ENCODE results near the gene ATP2B3.

ATP2B3 gene

GRCh38 chrX:153530411-153531129 lies 13.1 kb downstream of the ATP2B3 start:
- no peak for DNase-seq (ENCODE audit: low read depth in 2 of 3, low spot score in 2 of 3)

GRCh38 chrX:153533091-153533490 lies 15.6 kb downstream of the ATP2B3 start:
- DNase-seq (ENCODE audit: low read depth in 2 of 3, low spot score in 2 of 3): no peak

DNA sequence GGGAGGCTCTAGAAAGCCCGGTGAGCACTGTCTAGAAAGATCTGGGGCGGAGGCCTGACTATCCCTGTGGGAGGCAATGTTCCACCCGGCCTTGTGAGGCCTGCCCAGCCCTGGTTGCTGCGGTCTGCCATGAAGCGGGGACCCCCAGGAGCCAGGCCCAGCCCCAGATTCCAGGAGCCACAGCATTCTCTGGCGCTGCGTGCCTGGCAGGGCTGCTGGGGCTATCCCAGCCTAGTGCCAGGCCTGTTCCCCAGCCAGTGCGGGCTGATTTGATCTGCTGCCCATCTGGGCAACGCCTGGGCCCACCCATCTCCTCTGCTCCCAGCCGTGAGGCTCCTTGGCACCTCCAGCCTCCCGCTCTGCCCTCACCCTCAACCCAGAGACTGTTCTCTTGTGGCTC lies 19.6 kb downstream of the ATP2B3 start:
- DNase-seq (ENCODE audit: low read depth in 2 of 3, low spot score in 2 of 3): no peak

DNA sequence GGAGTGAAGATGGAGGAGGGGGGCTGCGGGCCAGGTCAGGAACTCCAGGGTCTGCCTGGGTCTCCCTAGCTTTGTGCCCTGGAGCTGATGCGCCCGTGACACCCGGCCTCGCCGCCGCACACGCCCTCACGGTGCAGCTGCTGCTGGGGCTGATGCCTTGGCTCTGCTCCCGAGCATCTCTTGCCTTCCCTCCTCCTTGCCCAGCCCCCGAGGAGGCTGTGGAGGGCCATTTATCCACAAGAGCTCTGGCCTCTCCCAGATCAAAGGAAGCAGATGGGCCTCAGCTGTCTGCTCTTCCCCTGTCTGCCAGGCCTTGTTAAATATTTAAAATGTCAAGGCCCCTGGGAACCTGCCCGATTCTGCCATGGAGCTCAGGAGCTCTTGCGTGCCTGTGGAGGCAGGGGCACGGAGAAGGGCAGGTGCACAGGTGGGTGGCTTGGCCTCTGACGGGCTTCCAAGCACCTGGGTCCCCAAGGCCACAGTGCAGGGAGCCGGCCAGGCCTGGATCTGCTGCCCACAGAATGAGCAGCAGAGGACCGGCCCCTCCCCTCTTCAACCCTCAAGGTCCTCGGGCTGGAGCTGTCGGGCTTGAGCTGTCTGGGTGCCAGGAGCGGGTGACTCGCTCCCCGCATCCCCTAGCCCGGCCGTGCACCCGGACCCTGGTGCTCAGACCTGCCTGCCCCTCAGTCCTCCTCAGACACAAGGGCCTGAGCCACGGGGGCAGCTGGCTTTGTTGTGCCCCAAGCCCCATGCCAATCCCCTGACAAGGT lies 20.3 kb downstream of the ATP2B3 start:
- DNase-seq (ENCODE audit: low read depth in 2 of 3, low spot score in 2 of 3): no peak

DNA sequence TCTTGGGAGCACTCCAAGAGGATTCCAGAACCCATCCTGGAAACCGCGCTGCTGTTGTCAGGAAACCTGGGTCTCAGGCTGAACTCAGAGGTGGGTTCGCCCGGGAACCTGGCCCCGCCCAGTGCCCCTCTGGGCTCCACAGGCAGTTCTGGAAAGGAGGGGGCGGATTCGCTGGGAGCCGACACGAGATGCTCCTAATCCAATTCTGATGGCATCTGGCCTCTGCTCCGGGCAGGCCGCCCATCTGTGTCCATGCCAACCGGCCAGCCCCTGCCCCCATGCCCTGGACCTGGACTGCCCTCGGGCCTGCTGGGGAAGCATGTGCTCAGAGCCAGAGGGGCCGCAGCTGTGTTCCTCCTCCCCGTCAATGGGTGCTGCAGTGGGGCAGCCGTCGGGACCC lies 21.0 kb downstream of the ATP2B3 start:
- no peak for DNase-seq (ENCODE audit: low read depth in 2 of 3, low spot score in 2 of 3)

DNA sequence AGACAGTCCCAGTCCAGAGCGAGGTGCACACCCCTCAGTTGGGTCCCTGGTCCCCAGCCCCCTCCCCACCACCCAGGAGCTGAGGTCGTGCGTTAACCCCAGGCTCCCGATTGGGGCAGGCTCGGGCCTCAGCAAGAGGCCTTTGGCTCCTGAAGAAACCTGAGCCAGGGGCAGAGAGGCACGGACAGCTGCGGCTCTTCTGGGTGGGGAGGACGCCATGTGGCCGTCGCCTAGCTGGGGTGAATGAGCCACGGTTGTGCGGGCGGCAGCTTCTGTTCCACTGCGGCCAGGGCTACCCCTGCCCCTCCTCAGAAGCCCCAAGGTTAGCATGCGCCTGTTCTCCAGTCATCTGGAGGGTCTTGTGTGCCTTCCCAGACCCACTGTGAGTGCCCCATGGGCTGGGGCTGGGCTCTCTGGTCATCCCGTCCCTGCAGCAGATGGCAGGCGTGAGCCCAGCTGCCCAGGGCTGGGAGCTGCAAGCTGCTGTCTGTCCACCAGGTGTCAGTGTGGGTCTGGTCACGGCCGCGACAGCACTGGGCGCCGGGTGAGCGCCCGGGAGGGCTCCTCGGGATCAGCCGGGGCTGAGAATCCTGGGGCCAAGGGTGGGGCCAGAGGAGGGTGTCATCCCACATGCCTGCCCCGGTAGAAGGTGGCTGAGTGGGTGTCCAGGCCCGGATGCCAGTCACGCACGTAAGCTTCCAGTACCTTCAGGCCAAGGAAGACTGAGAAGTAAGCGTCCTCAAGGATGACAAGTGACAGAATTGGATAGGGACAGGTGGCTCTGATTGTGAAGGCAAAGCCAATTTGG lies 21.9 kb downstream of the ATP2B3 start:
- DNase-seq (ENCODE audit: low read depth in 2 of 3, low spot score in 2 of 3): peak; percentile 23 to 54 (median 25)

GRCh38 chrX:153539979-153540358 lies 22.5 kb downstream of the ATP2B3 start:
- DNase-seq (ENCODE audit: low read depth in 2 of 3, low spot score in 2 of 3): no peak

DNA sequence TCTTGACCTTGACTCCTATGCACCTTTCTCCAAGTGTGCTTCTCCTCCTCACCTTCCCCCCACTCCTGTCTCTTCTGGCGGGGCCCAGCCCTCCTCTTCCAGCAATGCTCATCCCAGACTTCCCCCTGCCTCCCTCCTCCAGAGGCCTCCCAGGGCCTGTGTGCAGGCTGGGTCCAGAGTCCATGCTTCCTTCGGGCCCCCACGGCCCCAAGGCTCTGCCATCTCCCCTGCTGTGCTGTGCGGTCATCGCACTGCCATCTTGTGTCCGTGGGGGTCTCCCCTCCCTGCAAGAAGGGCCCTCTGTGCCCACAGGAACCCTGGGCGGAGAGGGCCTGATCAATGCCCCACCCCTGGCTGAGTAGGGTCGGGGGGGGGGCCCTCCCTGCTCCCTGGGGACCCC lies 27.3 kb downstream of the ATP2B3 start:
- DNase-seq (ENCODE audit: low read depth in 2 of 3, low spot score in 2 of 3): no peak

GRCh38 chrX:153546386-153546785 lies 28.9 kb downstream of the ATP2B3 start:
- DNase-seq (ENCODE audit: low read depth in 2 of 3, low spot score in 2 of 3): no peak

DNA sequence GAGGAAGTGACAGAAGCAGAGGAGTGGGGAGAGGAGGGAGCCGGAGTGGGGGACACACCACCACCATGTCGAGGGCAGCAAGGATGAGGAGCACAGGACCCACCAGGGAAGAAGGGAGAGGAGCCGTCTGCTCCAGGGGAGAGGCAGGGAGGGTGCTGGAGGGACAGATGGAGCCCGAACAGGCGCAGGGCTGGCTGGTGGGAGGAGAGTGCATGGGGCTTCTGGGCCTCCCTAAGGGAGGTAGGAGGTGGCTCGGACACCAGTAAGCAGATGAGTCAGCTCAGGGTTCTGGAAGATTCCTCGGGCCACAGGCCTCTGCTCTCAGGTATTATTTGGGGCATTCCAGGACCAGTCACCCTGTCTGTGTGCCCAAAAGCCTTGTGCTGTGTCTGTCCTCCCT lies 29.8 kb downstream of the ATP2B3 start:
- DNase-seq (ENCODE audit: low read depth in 2 of 3, low spot score in 2 of 3): no peak

GRCh38 chrX:153549231-153549630 lies 31.8 kb downstream of the ATP2B3 start:
- no peak for DNase-seq (ENCODE audit: low read depth in 2 of 3, low spot score in 2 of 3)

DNA sequence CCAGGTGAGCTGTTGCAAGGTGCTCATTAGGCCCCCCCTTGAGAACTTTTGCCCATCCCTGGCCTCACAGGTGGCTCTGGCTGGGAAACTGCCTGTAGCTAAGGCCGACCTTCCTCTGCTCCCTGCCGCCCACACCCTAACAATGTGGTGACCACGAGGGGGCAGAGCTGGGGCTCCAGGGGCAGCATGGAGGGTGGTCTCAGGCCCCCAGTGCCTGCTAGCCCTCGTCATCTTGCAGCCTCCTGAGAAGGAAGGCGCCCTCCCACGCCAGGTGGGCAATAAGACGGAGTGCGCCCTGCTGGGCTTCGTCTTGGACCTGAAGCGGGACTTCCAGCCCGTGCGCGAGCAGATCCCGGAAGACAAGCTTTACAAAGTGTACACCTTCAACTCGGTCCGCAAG lies 32.4 kb downstream of the ATP2B3 start:
- DNase-seq (ENCODE audit: low read depth in 2 of 3, low spot score in 2 of 3): no peak

DNA sequence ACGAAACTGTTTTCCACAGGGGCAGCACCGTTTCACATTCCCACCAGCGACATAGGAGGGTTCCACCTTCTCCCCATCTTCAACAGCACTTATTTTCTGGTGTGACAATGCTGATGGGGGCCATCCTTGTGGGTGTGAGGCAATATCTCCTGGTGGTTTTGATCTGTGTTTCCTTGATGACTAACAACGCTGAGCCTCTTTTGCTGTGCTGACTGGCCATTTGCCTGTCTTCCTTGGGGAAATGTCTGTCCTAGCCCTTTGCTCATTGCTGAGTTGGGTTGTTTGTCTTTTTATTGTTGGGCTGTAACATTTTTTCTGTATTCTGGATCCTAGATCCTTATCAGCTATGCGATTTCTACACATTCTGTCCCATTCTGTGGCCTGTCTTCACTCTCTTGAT lies 33.7 kb downstream of the ATP2B3 start:
- DNase-seq (ENCODE audit: low read depth in 2 of 3, low spot score in 2 of 3): no peak

- peak; percentile 6 to 29 (median 11) for DNase-seq (ENCODE audit: low read depth in 2 of 3, low spot score in 2 of 3)
Observed at GRCh38 chrX:153554519-153555167, 37.2 kb downstream of the ATP2B3 start.

GRCh38 chrX:153556767-153557166 lies 39.3 kb downstream of the ATP2B3 start:
- no peak for DNase-seq (ENCODE audit: low read depth in 2 of 3, low spot score in 2 of 3)

DNA sequence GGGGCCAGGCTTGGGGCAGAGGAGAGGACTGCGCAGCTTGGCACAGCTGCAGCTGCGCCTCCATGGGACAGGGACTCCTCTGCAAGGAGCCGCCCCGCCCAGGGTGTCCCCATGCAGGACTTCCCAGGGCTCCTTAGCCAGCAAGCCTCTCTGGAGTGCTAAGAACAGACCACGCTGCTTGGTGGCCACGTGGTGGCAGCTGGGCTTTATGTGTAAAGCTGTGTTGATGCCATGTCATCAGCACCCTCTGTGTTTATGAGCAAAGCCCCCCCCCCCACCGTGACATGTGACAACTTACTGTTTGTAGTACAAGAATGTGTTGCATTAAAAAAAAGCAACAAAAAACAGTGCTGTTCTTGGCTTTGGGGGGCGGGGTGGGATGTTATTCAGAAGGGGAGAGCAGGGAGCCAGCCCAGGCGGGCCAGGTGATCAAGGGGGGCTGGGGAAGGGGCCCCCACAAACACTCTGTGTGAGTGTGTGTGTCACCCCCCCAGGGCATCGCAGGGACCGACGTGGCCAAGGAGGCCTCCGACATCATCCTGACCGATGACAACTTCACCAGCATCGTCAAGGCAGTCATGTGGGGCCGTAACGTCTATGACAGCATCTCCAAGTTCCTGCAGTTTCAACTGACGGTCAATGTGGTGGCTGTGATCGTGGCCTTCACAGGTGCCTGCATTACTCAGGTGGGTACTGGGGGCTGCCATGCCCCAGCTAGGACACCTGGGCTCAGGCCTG lies 40.3 kb downstream of the ATP2B3 start:
- DNase-seq (ENCODE audit: low read depth in 2 of 3, low spot score in 2 of 3): no peak

GRCh38 chrX:153560000-153560399 lies 42.6 kb downstream of the ATP2B3 start:
- DNase-seq (ENCODE audit: low read depth in 2 of 3, low spot score in 2 of 3): no peak

GRCh38 chrX:153560466-153560865 lies 43.0 kb downstream of the ATP2B3 start:
- no peak for DNase-seq (ENCODE audit: low read depth in 2 of 3, low spot score in 2 of 3)

- no peak for DNase-seq (ENCODE audit: low read depth in 2 of 3, low spot score in 2 of 3)
Observed at GRCh38 chrX:153561337-153561736, 43.9 kb downstream of the ATP2B3 start.

GRCh38 chrX:153562546-153562945 lies 45.1 kb downstream of the ATP2B3 start:
- no peak for DNase-seq (ENCODE audit: low read depth in 2 of 3, low spot score in 2 of 3)

Measured in activated CD8-positive, alpha-beta memory T cell treated with anti-CD3 and anti-CD28 coated beads for 48 hours (primary cell).